Measurements from ENCODE around the gene CNPY1. TPM values are rescaled to one million over a fixed set of nuclear protein-coding genes. Genes with fewer than 3 reads are reported as not detected.

The CNPY1 gene
- total RNA-seq, 1 donor from 2014 or later, result not detected

DNA sequence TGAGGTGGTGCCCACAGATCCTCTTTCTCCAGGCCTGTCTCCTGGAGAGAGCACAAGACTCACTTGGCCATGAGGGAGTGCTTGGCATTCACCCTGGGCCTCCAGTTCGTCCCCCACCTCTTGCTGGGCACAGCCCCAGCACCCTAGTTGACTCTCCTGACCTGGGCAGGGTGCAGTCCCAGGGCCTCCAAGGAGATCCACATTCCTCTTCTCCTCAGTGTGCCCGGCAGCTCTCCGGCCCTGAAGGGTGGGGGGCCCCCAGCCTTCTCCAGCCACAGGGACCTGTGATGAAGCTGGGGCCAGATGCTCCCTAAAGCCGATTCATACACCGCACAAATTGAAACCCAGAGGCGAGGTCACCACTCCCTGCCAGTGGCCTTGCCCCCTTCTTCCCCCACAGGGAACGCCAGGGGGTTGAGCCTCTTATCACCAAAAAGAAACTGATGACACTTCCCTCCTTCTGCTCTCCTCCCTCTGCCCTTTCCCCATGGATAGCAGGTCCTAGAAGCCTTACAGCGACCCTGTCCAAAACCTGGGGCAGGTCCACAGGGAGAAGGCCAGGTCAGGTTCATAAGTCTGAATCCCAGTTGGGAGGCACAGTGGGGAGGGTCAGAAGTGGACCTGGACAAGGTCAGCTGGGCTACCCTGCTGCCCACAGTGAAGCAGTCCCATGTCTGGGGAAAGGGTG lies 85.3 kb downstream of the CNPY1 start:
- no peak overlapping the region for H3K27ac Mint-ChIP-seq (ENCODE audit: unreplicated experiment)
- H3K27me3 Mint-ChIP-seq (ENCODE audit: unreplicated experiment), result peaks cover 34% of the 10 kb centered on the region
- DNase-seq (ENCODE audit: extremely low spot score, unreplicated experiment), result no peak
- H3K4me3 Mint-ChIP-seq (ENCODE audit: unreplicated experiment), result peak overlapping the region; percentile 40
- no peaks in the 10 kb centered on the region for H3K9me3 Mint-ChIP-seq (ENCODE audit: unreplicated experiment)
- peaks cover 2% of the 10 kb centered on the region for H3K36me3 Mint-ChIP-seq (ENCODE audit: unreplicated experiment)
- peaks cover 17% of the 10 kb centered on the region for H3K4me1 Mint-ChIP-seq (ENCODE audit: unreplicated experiment)
- TF ChIP-seq, protein P1, sequence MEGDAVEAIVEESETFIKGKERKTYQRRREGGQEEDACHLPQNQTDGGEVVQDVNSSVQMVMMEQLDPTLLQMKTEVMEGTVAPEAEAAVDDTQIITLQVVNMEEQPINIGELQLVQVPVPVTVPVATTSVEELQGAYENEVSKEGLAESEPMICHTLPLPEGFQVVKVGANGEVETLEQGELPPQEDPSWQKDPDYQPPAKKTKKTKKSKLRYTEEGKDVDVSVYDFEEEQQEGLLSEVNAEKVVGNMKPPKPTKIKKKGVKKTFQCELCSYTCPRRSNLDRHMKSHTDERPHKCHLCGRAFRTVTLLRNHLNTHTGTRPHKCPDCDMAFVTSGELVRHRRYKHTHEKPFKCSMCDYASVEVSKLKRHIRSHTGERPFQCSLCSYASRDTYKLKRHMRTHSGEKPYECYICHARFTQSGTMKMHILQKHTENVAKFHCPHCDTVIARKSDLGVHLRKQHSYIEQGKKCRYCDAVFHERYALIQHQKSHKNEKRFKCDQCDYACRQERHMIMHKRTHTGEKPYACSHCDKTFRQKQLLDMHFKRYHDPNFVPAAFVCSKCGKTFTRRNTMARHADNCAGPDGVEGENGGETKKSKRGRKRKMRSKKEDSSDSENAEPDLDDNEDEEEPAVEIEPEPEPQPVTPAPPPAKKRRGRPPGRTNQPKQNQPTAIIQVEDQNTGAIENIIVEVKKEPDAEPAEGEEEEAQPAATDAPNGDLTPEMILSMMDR (IDR thresholded peaks at IDR 0.05), result no peak

DNA sequence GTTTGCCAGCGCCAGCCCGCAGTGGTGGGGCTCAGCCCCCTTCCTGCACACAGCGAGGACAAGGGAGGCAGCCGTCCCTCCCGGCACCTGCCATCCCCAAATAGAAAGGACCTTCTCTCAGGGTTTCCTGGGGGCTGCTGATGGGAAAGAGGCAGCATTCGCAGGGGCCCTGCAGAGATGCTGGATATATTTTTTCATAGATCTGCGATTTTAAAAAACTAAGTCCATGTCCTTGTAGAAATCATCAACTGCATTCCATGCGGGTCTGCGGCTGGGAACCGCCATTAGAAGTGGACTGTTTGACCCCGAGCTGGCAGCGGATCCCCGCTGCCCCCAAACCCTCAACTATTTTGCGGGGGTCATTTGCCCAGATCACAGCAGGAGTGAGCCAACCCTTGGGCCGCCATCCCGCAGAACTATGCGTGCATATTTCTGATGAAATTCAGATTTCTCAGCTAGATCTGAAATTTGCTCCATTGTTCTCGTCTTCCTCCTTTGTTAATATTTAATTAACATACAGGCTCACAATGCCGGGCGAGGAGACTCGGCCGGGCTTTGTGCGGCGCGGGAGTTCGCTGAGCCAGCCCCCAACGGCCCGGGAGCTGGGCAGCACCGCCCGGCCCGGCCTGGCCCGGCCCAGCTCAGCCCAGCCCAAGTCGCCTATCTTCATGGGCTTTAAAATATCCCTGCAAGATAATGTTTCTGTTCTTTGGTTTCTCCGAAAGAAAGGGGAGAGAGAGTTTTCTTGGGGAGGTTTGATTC lies 86.5 kb downstream of the CNPY1 start:
- peaks cover 19% of the 10 kb centered on the region for H3K4me1 Mint-ChIP-seq (ENCODE audit: unreplicated experiment)
- peak overlapping the region; percentile 79 for H3K4me3 Mint-ChIP-seq (ENCODE audit: unreplicated experiment)

DNA sequence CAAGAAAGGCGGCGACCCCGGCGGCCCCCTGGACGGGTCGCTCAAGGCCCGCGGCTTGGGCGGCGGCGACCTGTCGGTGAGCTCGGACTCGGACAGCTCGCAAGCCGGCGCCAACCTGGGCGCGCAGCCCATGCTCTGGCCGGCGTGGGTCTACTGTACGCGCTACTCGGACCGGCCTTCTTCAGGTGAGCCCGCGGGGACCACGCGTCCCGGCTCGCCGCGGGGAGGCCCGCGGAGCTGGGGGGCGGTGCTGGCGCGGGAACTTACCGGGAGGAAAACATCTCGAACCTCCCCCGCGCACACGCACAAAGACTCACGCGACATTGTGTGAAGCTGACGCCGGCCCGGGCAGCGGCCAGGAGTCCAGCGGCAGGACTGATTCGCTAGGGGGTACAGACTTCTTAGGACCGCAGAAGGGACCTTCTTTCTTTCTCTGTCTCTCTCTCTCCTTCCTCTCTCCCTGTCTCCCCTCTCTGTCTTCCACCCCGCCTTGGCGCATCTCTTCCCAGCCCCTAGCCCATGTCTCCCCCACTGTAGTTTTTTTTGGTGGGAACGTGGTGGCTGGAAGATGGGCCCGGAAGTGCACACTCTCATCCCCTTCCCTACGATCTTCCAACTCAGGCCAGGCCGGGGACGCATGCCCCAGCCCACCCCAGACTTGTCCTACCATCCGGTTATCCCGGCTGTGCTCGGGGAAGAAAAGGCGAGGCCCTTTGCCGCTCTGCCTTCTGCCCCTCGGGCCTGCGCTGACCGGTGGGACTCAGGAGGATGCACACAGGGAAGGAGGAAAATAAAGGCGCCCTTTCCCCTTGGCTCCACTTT lies 87.3 kb downstream of the CNPY1 start:
- no peak for DNase-seq (ENCODE audit: extremely low spot score, unreplicated experiment)
- no peaks in the 10 kb centered on the region for H3K9me3 Mint-ChIP-seq (ENCODE audit: unreplicated experiment)
- H3K27ac Mint-ChIP-seq (ENCODE audit: unreplicated experiment), result peak overlapping the region; percentile 38
- TF ChIP-seq, protein P1 (IDR thresholded peaks at IDR 0.05), result no peak
- peaks cover 44% of the 10 kb centered on the region for H3K27me3 Mint-ChIP-seq (ENCODE audit: unreplicated experiment)
- H3K4me3 Mint-ChIP-seq (ENCODE audit: unreplicated experiment), result peak overlapping the region; percentile 79
- peaks cover 2% of the 10 kb centered on the region for H3K36me3 Mint-ChIP-seq (ENCODE audit: unreplicated experiment)
- H3K4me1 Mint-ChIP-seq (ENCODE audit: unreplicated experiment), result peaks cover 19% of the 10 kb centered on the region

More for the DNA sequence above, 86.5 kb downstream of the CNPY1 start:
- no peak for DNase-seq (ENCODE audit: extremely low spot score, unreplicated experiment)
- peaks cover 2% of the 10 kb centered on the region for H3K36me3 Mint-ChIP-seq (ENCODE audit: unreplicated experiment)
- peaks cover 38% of the 10 kb centered on the region for H3K27me3 Mint-ChIP-seq (ENCODE audit: unreplicated experiment)
- H3K9me3 Mint-ChIP-seq (ENCODE audit: unreplicated experiment), result no peaks in the 10 kb centered on the region
- TF ChIP-seq, protein P1 (IDR thresholded peaks at IDR 0.05), result no peak
- H3K27ac Mint-ChIP-seq (ENCODE audit: unreplicated experiment), result no peak overlapping the region

DNA sequence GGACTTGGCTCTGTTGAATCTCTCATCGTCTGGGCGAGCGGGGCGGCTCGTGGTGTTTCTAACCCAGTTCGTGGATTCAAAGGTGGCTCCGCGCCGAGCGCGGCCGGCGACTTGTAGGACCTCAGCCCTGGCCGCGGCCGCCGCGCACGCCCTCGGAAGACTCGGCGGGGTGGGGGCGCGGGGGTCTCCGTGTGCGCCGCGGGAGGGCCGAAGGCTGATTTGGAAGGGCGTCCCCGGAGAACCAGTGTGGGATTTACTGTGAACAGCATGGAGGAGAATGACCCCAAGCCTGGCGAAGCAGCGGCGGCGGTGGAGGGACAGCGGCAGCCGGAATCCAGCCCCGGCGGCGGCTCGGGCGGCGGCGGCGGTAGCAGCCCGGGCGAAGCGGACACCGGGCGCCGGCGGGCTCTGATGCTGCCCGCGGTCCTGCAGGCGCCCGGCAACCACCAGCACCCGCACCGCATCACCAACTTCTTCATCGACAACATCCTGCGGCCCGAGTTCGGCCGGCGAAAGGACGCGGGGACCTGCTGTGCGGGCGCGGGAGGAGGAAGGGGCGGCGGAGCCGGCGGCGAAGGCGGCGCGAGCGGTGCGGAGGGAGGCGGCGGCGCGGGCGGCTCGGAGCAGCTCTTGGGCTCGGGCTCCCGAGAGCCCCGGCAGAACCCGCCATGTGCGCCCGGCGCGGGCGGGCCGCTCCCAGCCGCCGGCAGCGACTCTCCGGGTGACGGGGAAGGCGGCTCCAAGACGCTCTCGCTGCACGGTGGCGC lies 88.1 kb downstream of the CNPY1 start, which contains the start of gene EN2:
Gene EN2 (plus strand): TSS at position 19 of the 767 bp plus-strand sequence. CDS start 249 bp downstream, at position 268.
- H3K4me3 Mint-ChIP-seq (ENCODE audit: unreplicated experiment), result peak within 1 kb of the TSS; percentile 83
- H3K36me3 Mint-ChIP-seq (ENCODE audit: unreplicated experiment), result no peaks in the 10 kb centered on the region
- TF ChIP-seq, protein P1 (IDR thresholded peaks at IDR 0.05), result no peak
- H3K9me3 Mint-ChIP-seq (ENCODE audit: unreplicated experiment), result no peaks in the 10 kb centered on the region
- H3K27ac Mint-ChIP-seq (ENCODE audit: unreplicated experiment), result peak within 1 kb of the TSS; percentile 47
- peaks cover 45% of the 10 kb centered on the region for H3K27me3 Mint-ChIP-seq (ENCODE audit: unreplicated experiment)
- peaks cover 19% of the 10 kb centered on the region for H3K4me1 Mint-ChIP-seq (ENCODE audit: unreplicated experiment)
- DNase-seq (ENCODE audit: extremely low spot score, unreplicated experiment), result no peak

Measured in osteocyte (in vitro differentiated cells).